Psoas muscle (tissue), 8 donors: ENCODE measurements around the gene HOXC12. TPM values are rescaled to one million over a fixed set of nuclear protein-coding genes. Genes with fewer than 3 reads are reported as not detected.
A peak's percentile ranks its signal among the peaks of the same experiment; 100 is the strongest.

Experiments
- ATAC-seq, 4 donors: fragments of 200-7000 bp; cut with Tn5 transposase; one replicate each; pipeline ENCODE4 v1.9.1; 2020; ENCODE audit warnings: moderate library complexity in 3 of 4, mild to moderate bottlenecking in 2 of 4
- DNase-seq, 2 donors: peaks; one replicate each; pipeline ENCODE4 v3.0.0-alpha.2; 2020
- H3K27ac ChIP-seq: fragments of 200-600 bp; one replicate; pipeline ENCODE4 v1.8.0; 2022
- H3K27me3 ChIP-seq, 3 donors: fragments of 200-600 bp in 1 of 3; one replicate each; pipeline versions ENCODE4 v1.6.1 to v1.8.0; 2013 to 2022; ENCODE audit warnings: low read length in 2 of 3, mild to moderate bottlenecking in 2 of 3, moderate library complexity in 1 of 3; ENCODE audit not compliant: insufficient read depth in 3 of 3
- H3K36me3 ChIP-seq, 2 donors: fragments of 200-600 bp in 1 of 2; one replicate each; pipeline versions ENCODE4 v1.6.1 to v1.8.0; 2013 to 2022; ENCODE audit warnings: low read depth in 1 of 2, mild to moderate bottlenecking in 1 of 2, moderate library complexity in 1 of 2; ENCODE audit not compliant: insufficient read depth in 1 of 2
- H3K4me1 ChIP-seq: fragments of 200-600 bp; one replicate; pipeline ENCODE4 v1.8.0; 2022
- H3K4me3 ChIP-seq: fragments of 200-600 bp; one replicate; pipeline ENCODE4 v1.8.0; 2022; ENCODE audit warnings: mild to moderate bottlenecking
- H3K9me3 ChIP-seq: fragments of 200-600 bp; one replicate; pipeline ENCODE4 v1.8.0; 2022
- WGBS, 3 donors: extraction: QIAGEN DNeasy Blood & Tissue Kit; methylation state at CpG; one replicate each; pipeline versions ENCODE4 v1.1.6 to v1.1.7; 2013; 5-methylcytosine and 5-hydroxymethylcytosine counted together
- intact Hi-C, 2 donors: fragments of 100-400 bp; cut with DNase I; formaldehyde crosslinking; loops; one replicate each; pipeline versions ENCODE4 v1.11.0 to v1.14.2; 2022
- polyA plus RNA-seq, 3 donors: library from polyadenylated mRNA; stranded (reverse); fragments of 200-250 nt; gene quantifications; one replicate each; pipeline ENCODE4 v1.2.3, GENCODE V29; 2013
- total RNA-seq, 4 donors: library from RNA; stranded (reverse); fragmentation: NEBNext Ultra II Directional in 2 of 4; extraction: Animal tissue kit (Norgen Biotek cat#: 25700) in 2 of 4; gene quantifications; one replicate each; pipeline versions ENCODE4 v1.2.1 to v1.2.4, GENCODE V29; 2021 to 2023
- TF ChIP-seq, protein P1 (sequence below): fragments of 200-600 bp; IDR thresholded peaks from one replicate; pipeline ENCODE4 v1.8.0; 2022; ENCODE audit warnings: antibody characterized with exemption
- donor health status: healthy with polysubstance abuse.
- donor health status: DM: no; HTN: no; CAD: no; lungs with moderate emphysema.
- donor health status: Bipolar disorder and iron deficiency.
- donor health status: healthy.
- donor health status: DM: yes; HTN: yes; CAD: no.
- donor health status: DM: no; HTN: no; CAD: no.
- donor health status: DM: no; HTN: no; CAD: no.
- donor health status: DM: yes; HTN: yes; CAD: no.

Gene HOXC12
- total and polyA plus RNA-seq, 7 donors, result under 0.01 to 0.01 TPM; not detected in 5

- 92 to 97% (median 93%) methylated on average over 3 of the region's 3 CpGs for WGBS, 3 donors
- DNase-seq (no peak), ATAC-seq (no peak)
- Histone ChIP-seq H3K27ac (no peak overlapping the region), H3K36me3 (no peaks in the 10 kb centered on the region), H3K4me1 (no peaks in the 10 kb centered on the region), H3K27me3 (peaks cover 0 to 85% (median 42%) of the 10 kb centered on the region in 3 donors), H3K9me3 (no peaks in the 10 kb centered on the region), H3K4me3 (no peak overlapping the region)
- TF ChIP-seq, protein P1, sequence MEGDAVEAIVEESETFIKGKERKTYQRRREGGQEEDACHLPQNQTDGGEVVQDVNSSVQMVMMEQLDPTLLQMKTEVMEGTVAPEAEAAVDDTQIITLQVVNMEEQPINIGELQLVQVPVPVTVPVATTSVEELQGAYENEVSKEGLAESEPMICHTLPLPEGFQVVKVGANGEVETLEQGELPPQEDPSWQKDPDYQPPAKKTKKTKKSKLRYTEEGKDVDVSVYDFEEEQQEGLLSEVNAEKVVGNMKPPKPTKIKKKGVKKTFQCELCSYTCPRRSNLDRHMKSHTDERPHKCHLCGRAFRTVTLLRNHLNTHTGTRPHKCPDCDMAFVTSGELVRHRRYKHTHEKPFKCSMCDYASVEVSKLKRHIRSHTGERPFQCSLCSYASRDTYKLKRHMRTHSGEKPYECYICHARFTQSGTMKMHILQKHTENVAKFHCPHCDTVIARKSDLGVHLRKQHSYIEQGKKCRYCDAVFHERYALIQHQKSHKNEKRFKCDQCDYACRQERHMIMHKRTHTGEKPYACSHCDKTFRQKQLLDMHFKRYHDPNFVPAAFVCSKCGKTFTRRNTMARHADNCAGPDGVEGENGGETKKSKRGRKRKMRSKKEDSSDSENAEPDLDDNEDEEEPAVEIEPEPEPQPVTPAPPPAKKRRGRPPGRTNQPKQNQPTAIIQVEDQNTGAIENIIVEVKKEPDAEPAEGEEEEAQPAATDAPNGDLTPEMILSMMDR, result no peak
- intact Hi-C loops, result no loop called here
These were observed 16.4 kb downstream of the HOXC12 start for GRCh38 chr12:53971129-53971528.

- WGBS, 3 donors, result 72 to 96% (median 74%) methylated on average over 2 of the region's 2 CpGs
- intact Hi-C loops, result no loop called here
- peaks cover 5% of the 10 kb centered on the region for H3K4me1 ChIP-seq
- TF ChIP-seq, protein P1, result no peak
- H3K4me3 ChIP-seq, result no peak overlapping the region
- H3K27me3 ChIP-seq, result peaks cover 0 to 85% (median 38%) of the 10 kb centered on the region in 3 donors
- ATAC-seq, result no peak
- H3K27ac ChIP-seq, result no peak overlapping the region
- no peaks in the 10 kb centered on the region for H3K36me3 ChIP-seq
- no peak for DNase-seq
- no peaks in the 10 kb centered on the region for H3K9me3 ChIP-seq
These were observed 17.0 kb downstream of the HOXC12 start for GRCh38 chr12:53971686-53972085.

DNA sequence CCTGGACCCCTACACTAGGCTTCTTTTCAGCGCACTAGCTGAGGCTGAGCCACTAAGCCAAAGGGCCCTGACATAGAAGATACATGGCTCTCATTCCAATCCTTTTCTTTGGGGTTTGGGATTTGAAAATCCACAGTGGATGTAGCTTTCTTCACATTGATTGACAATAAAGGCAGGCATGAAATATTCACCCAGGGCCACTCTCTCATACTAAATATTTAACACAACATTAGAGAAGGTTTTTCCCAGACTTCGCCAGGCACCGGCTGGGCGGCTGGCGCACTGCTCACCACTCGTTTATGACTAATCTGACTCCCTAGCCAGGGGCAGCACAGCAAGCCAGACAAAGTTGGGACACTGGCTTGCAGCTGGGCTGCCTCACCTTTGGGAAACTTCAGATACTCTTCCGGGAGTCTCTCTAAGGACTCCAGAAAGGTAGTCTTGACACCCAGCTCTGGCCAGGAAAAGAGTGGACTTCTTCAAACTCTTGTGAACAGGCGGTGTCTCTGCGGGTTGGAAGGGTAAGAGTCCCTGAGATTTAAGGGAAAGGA is 17.5 kb downstream of the HOXC12 start:
- DNase-seq (peak in 1 of 2 donors; percentile 44), ATAC-seq (peak in 1 of 4 donors; percentile 23)
- H3K9me3 ChIP-seq, result no peaks in the 10 kb centered on the region
- peaks cover 0 to 85% (median 34%) of the 10 kb centered on the region in 3 donors for H3K27me3 ChIP-seq
- H3K27ac ChIP-seq, result no peak overlapping the region
- whole genome bisulfite sequencing, 3 donors, result 65 to 69% (median 67%) methylated on average over 9 of the region's 9 CpGs
- H3K36me3 ChIP-seq, result no peaks in the 10 kb centered on the region
- no peak overlapping the region for H3K4me3 ChIP-seq
- intact Hi-C loops, result no loop called here
- TF ChIP-seq, protein P1, result no peak
- H3K4me1 ChIP-seq, result peaks cover 5% of the 10 kb centered on the region

DNA sequence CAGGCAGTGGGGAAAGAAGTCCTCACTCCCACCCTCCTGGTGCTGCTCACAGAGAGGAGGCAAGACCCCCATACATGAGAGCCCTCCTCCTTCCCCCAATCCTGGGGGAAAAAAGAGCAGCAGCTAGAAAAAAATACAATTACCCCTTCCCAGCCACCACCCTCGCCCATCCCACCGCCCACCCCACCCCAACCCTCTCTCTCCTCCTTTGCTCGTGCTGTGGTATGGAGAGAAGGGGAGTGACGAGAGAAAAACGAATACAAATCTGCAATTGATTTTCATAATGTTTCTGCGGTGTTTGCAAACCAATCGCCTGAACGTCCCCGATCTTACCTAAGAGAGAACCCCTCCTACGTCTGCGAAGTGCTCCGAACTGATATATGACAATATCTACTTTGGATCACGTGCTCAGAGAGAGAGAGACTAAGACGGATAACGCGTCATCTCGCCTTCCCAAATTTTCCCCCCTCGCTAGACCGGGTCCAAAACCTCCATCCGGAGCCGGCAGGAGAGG is 18.1 kb downstream of the HOXC12 start, which contains the start of gene HOXC11:
TSS of gene HOXC11 (plus strand) at position 405 of the 514 bp plus-strand sequence. CDS start 116 bp downstream, outside the sequence.
- TF ChIP-seq, protein P1, result no peak
- intact Hi-C loops, result no loop called here
- WGBS, 3 donors, result 17 to 31% (median 22%) methylated on average over 20 to 21 of the region's 21 CpGs
- Histone ChIP-seq H3K27ac (peak within 1 kb of the TSS; percentile 71), H3K9me3 (no peaks in the 10 kb centered on the region), H3K36me3 (no peaks in the 10 kb centered on the region), H3K4me1 (peaks cover 5% of the 10 kb centered on the region), H3K27me3 (peaks cover 0 to 82% (median 30%) of the 10 kb centered on the region in 3 donors), H3K4me3 (peak within 1 kb of the TSS; percentile 69)
- DNase-seq, result no peak
- no peak for ATAC-seq
